Mesothelial cell of epicardium (in vitro differentiated cells): Measurements from ENCODE around the gene RPP21. TPM values are rescaled to one million over a fixed set of nuclear protein-coding genes. Genes with fewer than 3 reads are reported as not detected.

ENCODE experiments used
- DNase-seq, 2 experiments: peaks; one replicate each; pipeline ENCODE4 v3.0.0; 2021; ENCODE audit warnings: low spot score in 2 of 2; ENCODE audit not compliant: unreplicated experiment in 2 of 2
- H3K27ac Mint-ChIP-seq: 2 replicates; pipeline ENCODE4 v1.8.0; 2021; ENCODE audit warnings: mixed read lengths
- H3K27me3 Mint-ChIP-seq: 2 replicates; pipeline ENCODE4 v1.8.0; 2021; ENCODE audit warnings: low read depth, mixed read lengths
- H3K36me3 Mint-ChIP-seq: 2 replicates; pipeline ENCODE4 v1.8.0; 2021; ENCODE audit warnings: mixed read lengths
- H3K4me1 Mint-ChIP-seq: 2 replicates; pipeline ENCODE4 v1.8.0; 2021; ENCODE audit warnings: mixed read lengths
- H3K4me3 Mint-ChIP-seq: 2 replicates; pipeline ENCODE4 v1.8.0; 2021; ENCODE audit warnings: mild to moderate bottlenecking, moderate library complexity, mixed read lengths
- H3K9me3 Mint-ChIP-seq: 2 replicates; pipeline ENCODE4 v1.8.0; 2021; ENCODE audit warnings: mixed read lengths
- total RNA-seq: library from RNA; stranded (reverse); gene quantifications from 3 replicates; pipeline ENCODE4 v1.2.1, GENCODE V29; 2021
- TF ChIP-seq, protein P1 (sequence below): fragments of 200-600 bp; sonication (generic); IDR thresholded peaks from one replicate; pipeline ENCODE4 v1.5.0; 2021; ENCODE audit warnings: antibody characterized with exemption; ENCODE audit not compliant: unreplicated experiment

Gene RPP21
- total RNA-seq, 1 donor from 2014 or later: 48.1 TPM

DNA sequence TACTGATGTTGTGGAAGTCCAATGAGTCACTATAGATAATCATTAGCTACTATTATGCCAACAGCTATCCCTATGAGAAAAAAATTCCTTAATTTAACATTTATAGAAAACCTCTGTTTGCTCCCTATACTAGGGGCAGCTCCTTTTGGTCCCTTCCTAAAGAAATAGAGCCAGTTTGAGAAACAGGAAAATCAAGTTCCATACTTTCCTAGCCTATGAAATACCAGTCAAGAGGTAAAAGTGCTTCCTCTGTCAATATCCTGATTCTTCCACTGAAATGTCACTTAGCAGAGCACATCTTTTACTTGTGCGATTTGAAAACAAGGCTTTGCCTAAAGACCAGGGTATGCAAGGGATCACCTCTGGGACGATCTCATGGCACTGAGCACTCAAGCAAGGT is 32.7 kb upstream of the RPP21 start:
- peaks cover 23% of the 10 kb centered on the region for H3K36me3 Mint-ChIP-seq
- no peak for DNase-seq
- H3K27me3 Mint-ChIP-seq: no peaks in the 10 kb centered on the region
- TF ChIP-seq, protein P1, sequence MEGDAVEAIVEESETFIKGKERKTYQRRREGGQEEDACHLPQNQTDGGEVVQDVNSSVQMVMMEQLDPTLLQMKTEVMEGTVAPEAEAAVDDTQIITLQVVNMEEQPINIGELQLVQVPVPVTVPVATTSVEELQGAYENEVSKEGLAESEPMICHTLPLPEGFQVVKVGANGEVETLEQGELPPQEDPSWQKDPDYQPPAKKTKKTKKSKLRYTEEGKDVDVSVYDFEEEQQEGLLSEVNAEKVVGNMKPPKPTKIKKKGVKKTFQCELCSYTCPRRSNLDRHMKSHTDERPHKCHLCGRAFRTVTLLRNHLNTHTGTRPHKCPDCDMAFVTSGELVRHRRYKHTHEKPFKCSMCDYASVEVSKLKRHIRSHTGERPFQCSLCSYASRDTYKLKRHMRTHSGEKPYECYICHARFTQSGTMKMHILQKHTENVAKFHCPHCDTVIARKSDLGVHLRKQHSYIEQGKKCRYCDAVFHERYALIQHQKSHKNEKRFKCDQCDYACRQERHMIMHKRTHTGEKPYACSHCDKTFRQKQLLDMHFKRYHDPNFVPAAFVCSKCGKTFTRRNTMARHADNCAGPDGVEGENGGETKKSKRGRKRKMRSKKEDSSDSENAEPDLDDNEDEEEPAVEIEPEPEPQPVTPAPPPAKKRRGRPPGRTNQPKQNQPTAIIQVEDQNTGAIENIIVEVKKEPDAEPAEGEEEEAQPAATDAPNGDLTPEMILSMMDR: no peak
- H3K4me3 Mint-ChIP-seq: no peak overlapping the region
- no peaks in the 10 kb centered on the region for H3K4me1 Mint-ChIP-seq
- no peaks in the 10 kb centered on the region for H3K9me3 Mint-ChIP-seq
- H3K27ac Mint-ChIP-seq: no peak overlapping the region

DNA sequence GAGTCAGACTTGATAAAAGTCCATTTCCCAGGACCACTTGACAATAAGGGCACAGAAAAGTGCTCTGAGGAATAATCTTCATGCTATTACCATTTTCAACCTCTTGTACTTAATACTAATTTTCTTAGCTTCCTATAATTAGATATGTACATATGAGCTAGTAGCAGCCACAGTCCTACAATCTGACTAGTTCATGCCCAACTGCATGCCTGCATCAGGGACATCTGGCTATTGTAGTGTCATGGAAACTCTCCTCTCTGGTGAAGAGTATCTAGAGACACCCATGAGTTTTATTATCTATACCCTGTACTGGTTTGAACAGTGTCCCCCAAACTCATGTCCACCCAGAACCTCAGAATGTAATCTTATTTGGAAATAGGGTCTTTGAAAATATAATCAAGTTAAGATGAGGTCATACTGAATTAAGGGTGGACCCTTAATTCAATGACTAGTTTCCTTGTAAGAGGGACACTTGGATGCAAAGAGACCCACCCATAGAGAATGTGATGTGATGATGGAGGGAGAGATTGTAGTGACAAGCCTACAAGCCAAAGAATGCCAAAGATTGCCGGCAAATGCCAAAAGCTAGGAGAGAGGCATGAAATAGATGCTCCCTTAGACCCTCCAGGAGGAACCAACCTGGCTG is 32.2 kb upstream of the RPP21 start:
- H3K4me1 Mint-ChIP-seq: no peaks in the 10 kb centered on the region
- H3K36me3 Mint-ChIP-seq: peaks cover 20% of the 10 kb centered on the region
- no peak overlapping the region for H3K4me3 Mint-ChIP-seq
- no peak overlapping the region for H3K27ac Mint-ChIP-seq
- DNase-seq: no peak
- TF ChIP-seq, protein P1: no peak
- no peaks in the 10 kb centered on the region for H3K9me3 Mint-ChIP-seq
- no peaks in the 10 kb centered on the region for H3K27me3 Mint-ChIP-seq

DNA sequence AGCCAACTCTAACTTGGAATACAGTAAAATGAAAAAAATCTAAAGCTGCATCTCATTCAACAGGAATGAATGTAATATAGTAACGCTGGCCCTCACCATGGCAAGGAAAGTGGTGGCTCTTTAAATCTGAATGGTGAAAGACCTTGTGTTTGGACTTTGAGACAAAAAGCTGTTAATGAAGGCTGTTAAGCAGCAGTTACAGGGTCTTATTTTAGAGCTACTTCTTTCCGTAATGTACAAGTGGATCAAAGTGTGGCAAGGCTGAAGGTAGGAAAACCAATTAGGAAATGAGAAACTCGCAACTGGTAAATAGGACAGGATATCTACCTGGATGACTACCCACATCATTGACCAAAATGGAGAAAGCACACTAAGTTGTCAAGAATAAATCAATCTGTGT is 29.8 kb upstream of the RPP21 start:
- no peak for DNase-seq
- TF ChIP-seq, protein P1: no peak
- H3K36me3 Mint-ChIP-seq: peaks cover 12% of the 10 kb centered on the region
- no peaks in the 10 kb centered on the region for H3K4me1 Mint-ChIP-seq
- H3K27ac Mint-ChIP-seq: no peak overlapping the region
- no peaks in the 10 kb centered on the region for H3K9me3 Mint-ChIP-seq
- H3K27me3 Mint-ChIP-seq: no peaks in the 10 kb centered on the region
- H3K4me3 Mint-ChIP-seq: no peak overlapping the region

DNA sequence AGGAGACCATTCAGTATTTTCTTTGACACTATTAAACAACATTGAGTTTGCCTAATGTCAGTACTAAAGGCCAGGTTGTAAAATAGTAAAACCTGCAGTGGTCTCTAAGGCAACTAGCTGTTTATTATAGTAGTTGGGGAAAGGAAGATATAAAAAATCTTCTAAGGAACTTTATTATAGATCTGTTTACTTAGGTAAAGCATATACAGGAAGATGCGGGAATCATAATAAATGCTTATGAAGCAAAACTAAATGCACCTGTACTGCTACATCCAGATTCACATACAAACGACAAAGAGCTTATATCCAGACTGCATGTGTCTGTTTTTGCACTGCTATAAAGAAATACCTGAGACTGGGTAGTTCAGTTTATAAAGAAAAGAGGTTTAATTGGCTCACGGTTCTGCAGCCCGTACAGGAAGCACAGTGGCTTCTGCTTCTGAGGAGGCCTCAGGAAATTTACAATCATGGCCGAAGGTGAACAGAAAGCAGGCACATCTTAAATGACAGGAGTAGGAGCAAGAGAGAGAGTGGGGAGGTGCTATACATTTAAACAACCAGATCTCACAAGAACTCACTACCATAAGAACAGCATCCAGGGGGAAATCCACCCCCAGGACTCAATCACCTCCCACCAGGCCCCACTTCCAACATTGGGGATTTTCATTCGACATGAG is 26.9 kb upstream of the RPP21 start:
- Mint-ChIP-seq H3K36me3 (peaks cover 6% of the 10 kb centered on the region), H3K4me1 (peaks cover 4% of the 10 kb centered on the region), H3K27ac (no peak overlapping the region), H3K9me3 (no peaks in the 10 kb centered on the region), H3K4me3 (no peak overlapping the region), H3K27me3 (no peaks in the 10 kb centered on the region)
- DNase-seq: no peak
- TF ChIP-seq, protein P1: no peak

DNA sequence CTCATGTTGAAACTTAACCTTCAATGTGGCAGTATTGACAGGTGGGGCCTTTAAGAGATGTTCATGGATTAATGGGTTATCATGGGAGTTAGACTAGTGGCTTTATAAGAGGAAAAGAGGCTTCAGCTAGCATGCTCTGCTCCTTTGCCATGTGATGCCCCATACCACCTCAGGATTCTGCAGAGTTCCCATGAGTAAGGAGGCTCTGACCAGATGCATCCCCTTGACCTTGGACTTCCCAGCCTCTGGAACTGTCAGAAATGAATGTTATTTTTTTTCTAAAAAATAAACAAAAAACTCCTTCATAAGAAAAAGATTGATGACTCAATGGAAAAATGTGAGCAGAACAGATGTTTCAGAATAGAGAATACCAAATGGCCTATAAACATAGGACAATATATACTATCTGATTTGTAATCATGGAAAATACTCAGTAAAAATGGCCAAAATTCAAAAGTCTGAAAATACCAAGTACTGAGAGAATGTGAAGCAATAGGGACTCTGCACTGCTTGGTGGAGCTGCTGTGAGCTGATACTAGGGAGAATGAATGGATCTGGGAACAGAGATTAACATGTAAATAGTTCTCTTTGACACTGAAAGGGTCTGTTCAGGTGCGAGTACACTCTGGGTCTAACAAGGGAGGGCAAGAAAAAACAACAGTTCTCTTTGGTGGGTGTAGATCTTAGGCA is 25.7 kb upstream of the RPP21 start:
- no peak for DNase-seq
- peaks cover 12% of the 10 kb centered on the region for H3K4me1 Mint-ChIP-seq
- no peaks in the 10 kb centered on the region for H3K27me3 Mint-ChIP-seq
- TF ChIP-seq, protein P1: no peak
- H3K36me3 Mint-ChIP-seq: peaks cover 5% of the 10 kb centered on the region
- no peak overlapping the region for H3K27ac Mint-ChIP-seq
- no peaks in the 10 kb centered on the region for H3K9me3 Mint-ChIP-seq
- no peak overlapping the region for H3K4me3 Mint-ChIP-seq
